H9 (cell line): ENCODE measurements around the gene HIP1. TPM values are rescaled to one million over a fixed set of nuclear protein-coding genes. Genes with fewer than 3 reads are reported as not detected.
A peak's percentile ranks its signal among the peaks of the same experiment; 100 is the strongest.
"Not testable (repeated sequence)": the region's sequence is repeated elsewhere in the genome, so short reads cannot be mapped to it uniquely, and the experiment has no call there.

Source experiments
- DNase-seq: peaks from one replicate; pipeline ENCODE4 v3.0.0-alpha.2; 2017
- H2AFZ ChIP-seq: one replicate; pipeline ENCODE4 v1.6.1; 2013; ENCODE audit warnings: mild to moderate bottlenecking, low read length, control low read depth, moderate library complexity
- H2AK5ac ChIP-seq: 2 replicates; pipeline ENCODE4 v1.6.1; 2013; ENCODE audit warnings: low read length, control low read depth, mixed read lengths; ENCODE audit not compliant: insufficient read length
- H2BK120ac ChIP-seq: one replicate; pipeline ENCODE4 v1.6.1; 2013; ENCODE audit warnings: low read depth, mild to moderate bottlenecking, low read length, control low read depth, inconsistent platforms; ENCODE audit not compliant: poor library complexity, severe bottlenecking
- H2BK12ac ChIP-seq: 2 replicates; pipeline ENCODE4 v1.6.1; 2013; ENCODE audit warnings: low read length, control low read depth, mixed read lengths, low read depth; ENCODE audit not compliant: insufficient read length
- H2BK15ac ChIP-seq: 2 replicates; pipeline ENCODE4 v1.6.1; 2013; ENCODE audit warnings: low read depth, low read length, control low read depth
- H2BK20ac ChIP-seq: one replicate; pipeline ENCODE4 v1.6.1; 2013; ENCODE audit warnings: low read depth, mild to moderate bottlenecking, low read length, control low read depth, inconsistent platforms; ENCODE audit not compliant: poor library complexity, severe bottlenecking
- H2BK5ac ChIP-seq: 2 replicates; pipeline ENCODE4 v1.6.1; 2013; ENCODE audit warnings: low read length, control low read depth, mixed read lengths; ENCODE audit not compliant: insufficient read length
- H3K14ac ChIP-seq: 2 replicates; pipeline ENCODE4 v1.6.1; 2013; ENCODE audit warnings: low read length, control low read depth; ENCODE audit not compliant: insufficient read depth
- H3K18ac ChIP-seq: 2 replicates; pipeline ENCODE4 v1.6.1; 2013; ENCODE audit warnings: low read depth, mild to moderate bottlenecking, mixed read lengths, low read length, control low read depth; ENCODE audit not compliant: insufficient read length
- H3K23ac ChIP-seq: 2 replicates; pipeline ENCODE4 v1.6.1; 2013; ENCODE audit warnings: low read length, control low read depth, mixed read lengths, low read depth; ENCODE audit not compliant: insufficient read length
- H3K23me2 ChIP-seq: 2 replicates; pipeline ENCODE4 v1.6.1; 2013; ENCODE audit warnings: low read depth, mild to moderate bottlenecking, mixed read lengths, low read length, control low read depth; ENCODE audit not compliant: insufficient read length, poor library complexity, severe bottlenecking
- H3K27ac ChIP-seq: 2 replicates; pipeline ENCODE4 v1.5.1; 2013; ENCODE audit warnings: low read length, control low read depth, mixed read lengths, low read depth; ENCODE audit not compliant: insufficient read length
- H3K27me3 ChIP-seq: 2 replicates; pipeline ENCODE4 v1.6.1; 2013; ENCODE audit warnings: low read length, control low read depth, inconsistent platforms; ENCODE audit not compliant: insufficient read depth
- H3K4ac ChIP-seq: 2 replicates; pipeline ENCODE4 v1.6.1; 2013; ENCODE audit warnings: low read depth, mild to moderate bottlenecking, control low read depth, inconsistent platforms, low read length, moderate library complexity
- H3K4me1 ChIP-seq: 2 replicates; pipeline ENCODE4 v1.6.1; 2013; ENCODE audit warnings: low read length, control low read depth, inconsistent platforms; ENCODE audit not compliant: insufficient read depth
- H3K4me2 ChIP-seq: 2 replicates; pipeline ENCODE4 v1.6.1; 2013; ENCODE audit warnings: low read length, control low read depth, mixed read lengths; ENCODE audit not compliant: insufficient read length, insufficient read depth
- H3K56ac ChIP-seq: 2 replicates; pipeline ENCODE4 v1.6.1; 2013; ENCODE audit warnings: low read depth, mild to moderate bottlenecking, mixed read lengths, low read length, control low read depth; ENCODE audit not compliant: insufficient read length
- H3K79me1 ChIP-seq: 2 replicates; pipeline ENCODE4 v1.6.1; 2013; ENCODE audit warnings: low read depth, mild to moderate bottlenecking, moderate library complexity, low read length, control low read depth, inconsistent platforms; ENCODE audit not compliant: insufficient read depth, poor library complexity, severe bottlenecking
- H3K79me2 ChIP-seq: 2 replicates; pipeline ENCODE4 v1.6.1; 2013; ENCODE audit warnings: low read length, control low read depth, inconsistent platforms; ENCODE audit not compliant: insufficient read depth
- H3K9ac ChIP-seq: 2 replicates; pipeline ENCODE4 v1.6.1; 2013; ENCODE audit warnings: low read length, control low read depth, mixed read lengths; ENCODE audit not compliant: insufficient read length; ENCODE audit errors: extremely low read depth
- H3K9me3 ChIP-seq: one replicate; pipeline ENCODE4 v1.6.1; 2013; ENCODE audit warnings: low read depth, low read length, inconsistent platforms; ENCODE audit not compliant: control insufficient read depth
- H3T11ph ChIP-seq: one replicate; pipeline ENCODE4 v1.6.1; 2013; ENCODE audit warnings: mild to moderate bottlenecking, low read length, control low read depth, inconsistent platforms
- H4K20me1 ChIP-seq: one replicate; pipeline ENCODE4 v1.6.1; 2013; ENCODE audit not compliant: control insufficient read depth, insufficient read length, insufficient read depth
- H4K5ac ChIP-seq: 2 replicates; pipeline ENCODE4 v1.6.1; 2013; ENCODE audit warnings: low read depth, mild to moderate bottlenecking, mixed read lengths, low read length, control low read depth; ENCODE audit not compliant: insufficient read length
- H4K8ac ChIP-seq: replicated peaks from 2 replicates; pipeline ENCODE4 v1.6.1; 2013; ENCODE audit warnings: low read length, control low read depth, mixed read lengths, low read depth; ENCODE audit not compliant: insufficient read length
- H4K91ac ChIP-seq: 2 replicates; pipeline ENCODE4 v1.6.1; 2013; ENCODE audit warnings: low read depth, mild to moderate bottlenecking, moderate library complexity, mixed read lengths, low read length, control low read depth; ENCODE audit not compliant: insufficient read length
- H3K27ac Mint-ChIP-seq, 3 experiments: 2 replicates in 2 of 3; 3 replicates in 1 of 3; pipeline ENCODE4 v1.8.0; 2020 to 2021; ENCODE audit warnings: mixed read lengths in 3 of 3, mild to moderate bottlenecking in 1 of 3, moderate library complexity in 1 of 3
- H3K27me3 Mint-ChIP-seq: 2 replicates; pipeline ENCODE4 v1.8.0; 2021; ENCODE audit warnings: low read depth, mild to moderate bottlenecking, moderate library complexity, mixed read lengths
- H3K36me3 Mint-ChIP-seq, 3 experiments: 2 replicates in 2 of 3; 3 replicates in 1 of 3; pipeline ENCODE4 v1.8.0; 2020 to 2021; ENCODE audit warnings: low read depth in 3 of 3, mixed read lengths in 3 of 3; ENCODE audit not compliant: insufficient read depth in 1 of 3
- H3K4me1 Mint-ChIP-seq, 2 experiments: 2 replicates each; pipeline ENCODE4 v1.8.0; 2020; ENCODE audit warnings: mixed read lengths in 2 of 2
- H3K4me3 Mint-ChIP-seq, 2 experiments: 2 replicates in 1 of 2; 3 replicates in 1 of 2; pipeline ENCODE4 v1.8.0; 2020 to 2021; ENCODE audit warnings: mild to moderate bottlenecking in 2 of 2, mixed read lengths in 2 of 2, moderate library complexity in 1 of 2
- H3K9me3 Mint-ChIP-seq, 2 experiments: 2 replicates in 1 of 2; 3 replicates in 1 of 2; pipeline ENCODE4 v1.8.0; 2020; ENCODE audit warnings: mild to moderate bottlenecking in 2 of 2, mixed read lengths in 2 of 2, moderate library complexity in 1 of 2
- WGBS: extraction: QIAGEN DNeasy Blood & Tissue Kit; methylation state at CpG from one replicate; pipeline ENCODE4 v1.1.7; 2013; ENCODE audit warnings: missing lambda C conversion rate, low lambda C conversion rate, mixed read lengths; ENCODE audit not compliant: insufficient read length; ENCODE audit errors: extremely low coverage; 5-methylcytosine and 5-hydroxymethylcytosine counted together
- total RNA-seq: library from RNA; stranded (reverse); gene quantifications from 2 replicates; pipeline ENCODE4 v1.2.1, GENCODE V29; 2021
- TF ChIP-seq, protein P1 (sequence below): fragments of 200-600 bp; sonication (generic); conservative IDR thresholded peaks from 3 replicates; pipeline ENCODE4 v1.8.0; 2021; ENCODE audit warnings: antibody characterized with exemption, mild to moderate bottlenecking

The HIP1 gene
- total RNA-seq, 1 experiment from 2014 or later = 87.5 TPM

DNA sequence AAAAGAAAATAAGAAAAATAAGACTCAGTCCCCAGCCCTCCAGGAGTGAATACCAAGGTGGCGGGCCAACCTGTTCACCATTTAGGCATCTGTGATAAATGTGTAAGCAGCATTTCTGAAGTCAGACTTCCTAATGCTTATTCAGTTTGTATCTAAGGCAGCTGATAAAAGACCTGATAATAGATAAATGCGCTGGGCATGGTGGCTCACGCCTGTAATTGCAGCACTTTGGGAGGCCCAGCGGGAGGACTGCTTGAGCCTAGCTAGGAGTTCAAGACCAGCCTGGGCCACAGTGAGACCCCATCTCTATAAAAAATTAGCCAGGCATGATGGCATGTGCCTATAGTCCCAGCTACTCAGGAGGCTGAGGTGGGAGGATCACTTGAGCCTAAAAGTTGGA, 143.0 kb downstream of the HIP1 start:
- H3K36me3 Mint-ChIP-seq = peaks cover 36 to 67% (median 50%) of the 10 kb centered on the region in 3 experiments; a peak in 6 of 7 replicates
- Histone ChIP-seq H3K56ac (no peak overlapping the region), H3K4me2 (no peak overlapping the region), H4K20me1 (no peaks in the 10 kb centered on the region), H4K91ac (no peak overlapping the region), H2BK15ac (no peak overlapping the region), H3K9ac (no peak overlapping the region), H3K27ac (no peak overlapping the region), H2AFZ (no peak overlapping the region), H2BK5ac (no peak overlapping the region), H3K23me2 (no peaks in the 10 kb centered on the region), H3K18ac (no peak overlapping the region), H3K79me1 (no peaks in the 10 kb centered on the region), H4K8ac (no peak overlapping the region), H3K9me3 (no peaks in the 10 kb centered on the region), H3T11ph (no peak overlapping the region), H2BK12ac (no peak overlapping the region), H3K4me1 (no peaks in the 10 kb centered on the region), H2AK5ac (no peak overlapping the region), H4K5ac (no peak overlapping the region), H2BK120ac (no peak overlapping the region), H3K23ac (no peak overlapping the region), H3K14ac (no peak overlapping the region), H2BK20ac (no peak overlapping the region), H3K27me3 (no peaks in the 10 kb centered on the region), H3K79me2 (no peaks in the 10 kb centered on the region), H3K4ac (no peak overlapping the region)
- no peak overlapping the region for H3K27ac Mint-ChIP-seq
- no peaks in the 10 kb centered on the region for H3K9me3 Mint-ChIP-seq
- DNase-seq = no peak
- no peak overlapping the region for H3K4me3 Mint-ChIP-seq
- WGBS = no CpG with 5 or more reads among the region's 4 CpGs
- H3K4me1 Mint-ChIP-seq = peaks cover 31 to 49% of the 10 kb centered on the region in 2 experiments
- no peaks in the 10 kb centered on the region; the same call in 1 of the 2 replicates for H3K27me3 Mint-ChIP-seq
- TF ChIP-seq, protein P1, sequence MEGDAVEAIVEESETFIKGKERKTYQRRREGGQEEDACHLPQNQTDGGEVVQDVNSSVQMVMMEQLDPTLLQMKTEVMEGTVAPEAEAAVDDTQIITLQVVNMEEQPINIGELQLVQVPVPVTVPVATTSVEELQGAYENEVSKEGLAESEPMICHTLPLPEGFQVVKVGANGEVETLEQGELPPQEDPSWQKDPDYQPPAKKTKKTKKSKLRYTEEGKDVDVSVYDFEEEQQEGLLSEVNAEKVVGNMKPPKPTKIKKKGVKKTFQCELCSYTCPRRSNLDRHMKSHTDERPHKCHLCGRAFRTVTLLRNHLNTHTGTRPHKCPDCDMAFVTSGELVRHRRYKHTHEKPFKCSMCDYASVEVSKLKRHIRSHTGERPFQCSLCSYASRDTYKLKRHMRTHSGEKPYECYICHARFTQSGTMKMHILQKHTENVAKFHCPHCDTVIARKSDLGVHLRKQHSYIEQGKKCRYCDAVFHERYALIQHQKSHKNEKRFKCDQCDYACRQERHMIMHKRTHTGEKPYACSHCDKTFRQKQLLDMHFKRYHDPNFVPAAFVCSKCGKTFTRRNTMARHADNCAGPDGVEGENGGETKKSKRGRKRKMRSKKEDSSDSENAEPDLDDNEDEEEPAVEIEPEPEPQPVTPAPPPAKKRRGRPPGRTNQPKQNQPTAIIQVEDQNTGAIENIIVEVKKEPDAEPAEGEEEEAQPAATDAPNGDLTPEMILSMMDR = no peak

DNA sequence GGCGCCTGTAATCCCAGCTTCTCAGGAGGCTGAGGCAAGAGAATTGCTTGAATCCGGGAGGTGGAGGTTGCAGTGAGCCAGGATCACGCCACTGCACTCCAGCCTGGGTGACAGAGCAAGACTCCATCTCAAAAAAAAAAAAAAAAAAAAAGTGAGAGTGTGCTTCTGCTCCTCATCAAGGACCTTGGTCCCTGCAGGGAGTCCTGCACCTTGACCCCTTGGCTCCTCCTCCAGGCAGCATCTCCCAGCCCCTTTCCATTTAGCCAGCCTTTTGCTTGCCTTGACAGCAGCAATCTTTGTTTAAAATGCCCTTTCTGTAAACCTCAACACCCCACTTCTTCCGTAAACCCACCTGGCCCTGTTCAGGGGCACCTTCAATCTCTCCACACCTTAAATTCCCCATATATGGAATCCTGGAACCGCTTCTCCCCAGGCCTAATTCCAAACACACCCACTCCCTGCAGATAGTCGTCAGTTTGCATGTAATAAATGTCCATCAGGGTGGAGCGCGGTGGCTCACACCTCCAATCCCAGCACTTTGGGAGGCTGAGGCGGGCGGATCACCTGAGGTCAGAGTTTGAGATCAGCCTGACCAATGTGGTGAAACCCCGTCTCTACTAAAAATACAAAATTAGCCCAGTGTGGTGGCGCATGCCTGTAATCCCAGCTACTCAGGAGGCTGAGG, 145.1 kb downstream of the HIP1 start:
- Mint-ChIP-seq H3K27ac (peak overlapping the region; percentile 64 to 89 (median 69); a peak in 5 of 7 replicates), H3K36me3 (peaks cover 45 to 78% (median 66%) of the 10 kb centered on the region in 3 experiments; a peak in 6 of 7 replicates), H3K4me1 (peaks cover 19 to 30% of the 10 kb centered on the region in 2 experiments)
- not testable (repeated sequence) for H2BK20ac ChIP-seq, H2BK12ac ChIP-seq, H4K5ac ChIP-seq, H3K27me3 Mint-ChIP-seq, H2BK5ac ChIP-seq, H3T11ph ChIP-seq, H3K9me3 Mint-ChIP-seq, H3K27me3 ChIP-seq, H3K18ac ChIP-seq, H4K20me1 ChIP-seq, H3K79me1 ChIP-seq, H3K79me2 ChIP-seq, H4K91ac ChIP-seq, H3K56ac ChIP-seq, H4K8ac ChIP-seq, H3K27ac ChIP-seq, H3K23me2 ChIP-seq, H2AFZ ChIP-seq, H3K14ac ChIP-seq, H3K4me1 ChIP-seq, H3K4me3 Mint-ChIP-seq, DNase-seq, H3K9me3 ChIP-seq, H3K4ac ChIP-seq, H2AK5ac ChIP-seq, H2BK120ac ChIP-seq, H3K4me2 ChIP-seq, H2BK15ac ChIP-seq, H3K9ac ChIP-seq, H3K23ac ChIP-seq
- no CpG with 5 or more reads among the region's 12 CpGs for WGBS
